A673 (cell line): ENCODE measurements around the gene SECISBP2.

Experiments used
- EZH2 ChIP-seq: fragments of 200-600 bp; sonication (generic); IDR thresholded peaks from 2 replicates; pipeline ENCODE4 v1.6.1; 2017; ENCODE audit warnings: borderline replicate concordance, low read depth, mild to moderate bottlenecking, mixed read lengths, antibody characterized with exemption, low read length; ENCODE audit not compliant: poor library complexity, severe bottlenecking
- TF ChIP-seq, protein P1 (sequence below): fragments of 300-800, 200-600 bp; sonication (generic); conservative IDR thresholded peaks from 2 replicates; pipeline ENCODE4 v1.5.1; 2017; ENCODE audit warnings: low read depth, mild to moderate bottlenecking, antibody characterized with exemption, low read length, moderate library complexity, mixed read lengths

DNA sequence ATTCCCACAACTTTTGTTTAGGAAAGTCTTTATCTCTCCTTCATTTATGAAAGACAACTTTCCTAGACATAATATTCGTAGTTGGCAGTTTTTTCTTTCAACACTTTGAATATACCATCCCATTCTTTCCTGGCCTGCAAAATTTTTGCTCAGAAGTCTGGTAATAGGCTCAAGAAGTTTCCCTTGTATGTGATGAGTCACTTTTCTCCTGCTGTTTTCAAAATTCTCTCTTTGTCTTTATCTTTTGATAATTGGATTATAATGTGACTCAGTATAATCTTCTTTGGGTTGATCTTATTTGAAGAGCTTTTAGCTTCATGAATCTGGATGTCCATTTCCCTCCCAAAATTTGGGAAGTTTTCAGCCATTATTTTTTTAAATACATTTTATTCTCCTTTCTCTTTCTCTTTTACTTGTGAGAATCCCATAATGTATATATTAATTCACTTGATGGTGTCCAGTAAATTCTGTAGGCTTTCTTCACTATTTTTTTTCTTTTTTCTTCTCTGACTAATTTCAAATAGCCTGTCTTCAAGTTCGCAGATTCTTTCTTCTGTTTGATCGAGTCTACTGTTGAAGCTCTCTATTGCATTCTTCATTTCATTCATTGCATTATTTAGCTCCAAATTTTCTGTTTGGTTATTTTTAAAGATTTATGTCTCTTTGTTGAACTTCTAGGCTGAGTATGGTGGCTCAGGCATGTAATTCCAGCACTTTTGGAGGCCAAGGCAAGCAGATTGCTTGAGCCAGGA lies 44.6 kb upstream of the SECISBP2 start:
- TF ChIP-seq, protein P1, sequence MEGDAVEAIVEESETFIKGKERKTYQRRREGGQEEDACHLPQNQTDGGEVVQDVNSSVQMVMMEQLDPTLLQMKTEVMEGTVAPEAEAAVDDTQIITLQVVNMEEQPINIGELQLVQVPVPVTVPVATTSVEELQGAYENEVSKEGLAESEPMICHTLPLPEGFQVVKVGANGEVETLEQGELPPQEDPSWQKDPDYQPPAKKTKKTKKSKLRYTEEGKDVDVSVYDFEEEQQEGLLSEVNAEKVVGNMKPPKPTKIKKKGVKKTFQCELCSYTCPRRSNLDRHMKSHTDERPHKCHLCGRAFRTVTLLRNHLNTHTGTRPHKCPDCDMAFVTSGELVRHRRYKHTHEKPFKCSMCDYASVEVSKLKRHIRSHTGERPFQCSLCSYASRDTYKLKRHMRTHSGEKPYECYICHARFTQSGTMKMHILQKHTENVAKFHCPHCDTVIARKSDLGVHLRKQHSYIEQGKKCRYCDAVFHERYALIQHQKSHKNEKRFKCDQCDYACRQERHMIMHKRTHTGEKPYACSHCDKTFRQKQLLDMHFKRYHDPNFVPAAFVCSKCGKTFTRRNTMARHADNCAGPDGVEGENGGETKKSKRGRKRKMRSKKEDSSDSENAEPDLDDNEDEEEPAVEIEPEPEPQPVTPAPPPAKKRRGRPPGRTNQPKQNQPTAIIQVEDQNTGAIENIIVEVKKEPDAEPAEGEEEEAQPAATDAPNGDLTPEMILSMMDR = no peak
- TF ChIP-seq EZH2 = no peak
